ENCODE results near the gene BLVRB.
"Not testable (repeated sequence)": the region's sequence is repeated elsewhere in the genome, so short reads cannot be mapped to it uniquely, and the experiment has no call there.

BLVRB gene

DNA sequence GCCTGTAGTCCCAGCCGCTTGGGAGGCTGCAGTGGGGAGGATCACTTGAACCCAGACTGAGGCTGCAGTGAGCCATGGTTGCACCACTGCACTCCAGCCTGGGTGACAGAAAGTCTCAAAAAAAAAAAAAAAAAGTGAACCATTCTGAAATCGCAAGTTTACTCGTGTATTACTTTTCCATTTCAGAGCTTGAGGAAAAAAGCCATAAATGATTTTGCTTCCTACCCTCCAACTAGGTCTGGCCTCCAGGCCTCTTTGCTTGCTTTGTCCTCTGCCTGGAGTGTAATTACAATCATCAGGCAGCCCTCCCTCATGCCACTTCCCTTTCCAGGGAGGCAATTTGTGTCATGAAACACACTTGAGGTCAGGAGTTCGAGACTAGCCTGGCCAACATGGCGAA is 8.5 kb downstream of the BLVRB start:
- no peak overlapping the region for H3K27ac ChIP-seq (replicated peaks)
- peak in 1 of 2 experiments; percentile 8 for DNase-seq (ENCODE audit: low read depth in 1 of 2, low spot score in 1 of 2)
- no peak overlapping the region for H3K4me3 ChIP-seq (replicated peaks; ENCODE audit: insufficient read depth, low read length)
- H3K27me3 ChIP-seq (ENCODE audit: insufficient read depth, poor library complexity, severe bottlenecking) = no peaks in the 10 kb centered on the region
- TF ChIP-seq REST (IDR thresholded peaks at IDR 0.05; ENCODE audit: insufficient replicate concordance, low read depth) (no peak), GABPA (IDR thresholded peaks at IDR 0.05; ENCODE audit: low read depth) (no peak), SPI1 (IDR thresholded peaks at IDR 0.05; ENCODE audit: borderline replicate concordance, low read depth) (no peak), CTCF (IDR thresholded peaks at IDR 0.05; ENCODE audit: insufficient read depth, low read length) (no peak), POLR2AphosphoS5 (IDR thresholded peaks at IDR 0.05; ENCODE audit: low read depth) (no peak)

GRCh38 chr19:40453943-40454342 is 11.6 kb downstream of the BLVRB start:
- DNase-seq (ENCODE audit: low read depth in 1 of 2, low spot score in 1 of 2); H3K27me3 ChIP-seq (ENCODE audit: insufficient read depth, poor library complexity, severe bottlenecking); H3K4me3 ChIP-seq (replicated peaks; ENCODE audit: insufficient read depth, low read length); H3K27ac ChIP-seq (replicated peaks): not testable (repeated sequence)

DNA sequence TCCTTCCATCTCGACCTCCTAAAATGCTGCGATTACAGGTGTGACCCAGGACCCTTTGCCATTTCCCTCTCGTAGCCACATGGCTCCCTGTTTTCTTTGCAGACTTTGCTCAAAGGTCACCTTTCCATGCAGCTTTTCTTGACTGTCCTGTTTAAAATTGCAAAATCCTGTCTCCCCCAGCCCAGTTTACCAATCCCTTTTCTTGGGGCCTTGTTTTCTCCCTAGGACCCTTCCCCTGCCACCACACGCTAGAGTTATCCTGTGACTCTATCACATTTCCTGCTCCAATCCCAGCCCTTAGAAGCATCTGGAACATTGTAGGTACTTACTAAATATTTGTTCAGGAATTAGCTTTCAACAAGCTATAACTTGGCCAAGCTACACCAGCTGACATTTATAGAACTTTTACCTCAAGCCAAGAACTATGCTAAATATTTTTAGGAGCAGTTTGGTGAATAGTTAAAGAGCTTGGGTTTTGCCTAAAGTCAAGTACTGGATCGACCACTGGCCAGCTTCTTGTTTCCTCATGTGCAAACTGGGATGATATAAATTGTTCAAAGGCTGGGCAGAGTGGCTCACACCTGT is 12.3 kb downstream of the BLVRB start:
- no peak for DNase-seq (ENCODE audit: low read depth in 1 of 2, low spot score in 1 of 2)
- Histone ChIP-seq H3K27ac (replicated peaks) (no peak overlapping the region), H3K4me3 (replicated peaks; ENCODE audit: insufficient read depth, low read length) (no peak overlapping the region), H3K27me3 (ENCODE audit: insufficient read depth, poor library complexity, severe bottlenecking) (no peaks in the 10 kb centered on the region)
- TF ChIP-seq REST (IDR thresholded peaks at IDR 0.05; ENCODE audit: insufficient replicate concordance, low read depth) = no peak
- no peak for TF ChIP-seq GABPA (IDR thresholded peaks at IDR 0.05; ENCODE audit: low read depth)
- TF ChIP-seq CTCF (IDR thresholded peaks at IDR 0.05; ENCODE audit: insufficient read depth, low read length) = no peak
- no peak for TF ChIP-seq SPI1 (IDR thresholded peaks at IDR 0.05; ENCODE audit: borderline replicate concordance, low read depth)
- no peak for TF ChIP-seq POLR2AphosphoS5 (IDR thresholded peaks at IDR 0.05; ENCODE audit: low read depth)

DNA sequence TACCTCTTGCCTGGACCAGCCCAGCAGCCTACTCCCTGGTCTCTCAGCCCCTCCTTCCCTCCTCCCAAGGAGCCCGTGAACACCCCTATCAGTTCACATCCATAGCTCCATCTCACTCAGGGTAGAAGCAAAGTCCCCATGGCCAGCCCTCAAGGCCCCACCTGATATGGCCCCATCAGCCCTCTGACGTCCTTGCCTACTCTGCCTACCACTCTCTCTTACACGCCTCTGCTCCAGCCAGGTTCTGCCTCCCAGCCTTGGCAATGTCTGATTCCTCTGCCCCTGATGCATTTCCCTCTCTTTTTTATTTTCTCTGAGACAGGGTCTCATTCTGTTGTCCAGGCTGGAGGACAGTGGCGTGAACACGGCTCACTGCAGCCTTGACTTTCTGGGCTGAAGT is 13.5 kb downstream of the BLVRB start:
- Histone ChIP-seq H3K4me3 (replicated peaks; ENCODE audit: insufficient read depth, low read length) (no peak overlapping the region), H3K27me3 (ENCODE audit: insufficient read depth, poor library complexity, severe bottlenecking) (no peaks in the 10 kb centered on the region), H3K27ac (replicated peaks) (no peak overlapping the region)
- no peak for DNase-seq (ENCODE audit: low read depth in 1 of 2, low spot score in 1 of 2)
- TF ChIP-seq GABPA (IDR thresholded peaks at IDR 0.05; ENCODE audit: low read depth) (no peak), SPI1 (IDR thresholded peaks at IDR 0.05; ENCODE audit: borderline replicate concordance, low read depth) (no peak), POLR2AphosphoS5 (IDR thresholded peaks at IDR 0.05; ENCODE audit: low read depth) (no peak), REST (IDR thresholded peaks at IDR 0.05; ENCODE audit: insufficient replicate concordance, low read depth) (no peak), CTCF (IDR thresholded peaks at IDR 0.05; ENCODE audit: insufficient read depth, low read length) (no peak)
